NCI-H2196 treated with DMSO at 0.1 percent for 48 hours (cell line): ENCODE results near the gene COX6B2.
"Not testable (repeated sequence)": the region's sequence is repeated elsewhere in the genome, so short reads cannot be mapped to it uniquely, and the experiment has no call there.

Experiments used
- DNase-seq: peaks from one replicate; lab custom pipeline; 2025; ENCODE audit not compliant: unreplicated experiment; lab: John Stamatoyannopoulos, UW

Gene COX6B2, protein sequence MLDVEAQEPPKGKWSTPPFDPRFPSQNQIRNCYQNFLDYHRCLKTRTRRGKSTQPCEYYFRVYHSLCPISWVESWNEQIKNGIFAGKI

DNA sequence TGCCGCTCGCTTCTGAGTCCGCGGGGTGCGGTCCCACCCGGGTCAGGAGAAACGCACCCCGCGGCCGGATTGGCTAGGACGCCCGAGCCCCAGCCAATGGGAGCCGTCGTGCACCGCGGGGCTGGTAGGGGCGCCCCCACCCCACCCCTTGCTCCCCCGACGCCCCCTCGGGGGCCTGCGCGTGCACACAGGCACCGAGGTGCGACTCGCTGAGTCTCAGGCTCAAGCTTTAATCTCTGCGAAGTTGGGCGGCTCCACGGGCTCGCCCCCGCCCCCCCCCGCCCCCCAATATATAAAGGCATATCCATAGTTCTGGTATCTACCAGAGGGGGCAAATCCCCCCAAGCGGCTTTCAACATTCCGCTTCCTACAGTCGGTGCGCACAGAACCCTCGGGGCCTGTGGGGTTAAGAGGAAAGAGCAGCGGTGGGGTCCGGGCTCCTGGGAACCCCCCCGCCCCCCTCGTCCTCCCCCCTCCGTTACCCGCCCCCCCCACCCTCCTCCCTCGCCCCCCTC is at the start of gene COX6B2:
Gene COX6B2 (minus strand): TSS at position 22 of the 515 bp plus-strand sequence. CDS start 198 bp downstream, outside the sequence.
- no peak for DNase-seq

DNA sequence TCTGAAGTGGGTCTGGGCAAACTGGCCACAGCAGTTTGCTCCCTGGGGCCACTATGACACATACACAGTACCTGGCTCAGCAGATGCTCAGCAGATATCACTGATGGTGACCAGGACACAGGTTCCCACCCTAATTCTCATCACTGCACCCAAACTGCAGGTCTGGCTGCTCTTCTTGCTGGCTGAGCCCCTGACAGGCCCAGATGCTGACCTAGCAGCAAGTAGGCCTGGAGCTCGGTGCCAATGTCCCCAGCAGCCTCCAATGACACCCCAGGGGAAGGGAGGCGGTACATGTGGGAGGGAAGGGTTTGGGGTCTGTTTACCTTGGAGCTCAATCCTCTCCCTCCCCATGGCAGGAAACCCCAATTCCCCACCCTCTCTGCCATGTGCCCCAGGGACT is 48.0 kb upstream of the COX6B2 start:
- no peak for DNase-seq

DNA sequence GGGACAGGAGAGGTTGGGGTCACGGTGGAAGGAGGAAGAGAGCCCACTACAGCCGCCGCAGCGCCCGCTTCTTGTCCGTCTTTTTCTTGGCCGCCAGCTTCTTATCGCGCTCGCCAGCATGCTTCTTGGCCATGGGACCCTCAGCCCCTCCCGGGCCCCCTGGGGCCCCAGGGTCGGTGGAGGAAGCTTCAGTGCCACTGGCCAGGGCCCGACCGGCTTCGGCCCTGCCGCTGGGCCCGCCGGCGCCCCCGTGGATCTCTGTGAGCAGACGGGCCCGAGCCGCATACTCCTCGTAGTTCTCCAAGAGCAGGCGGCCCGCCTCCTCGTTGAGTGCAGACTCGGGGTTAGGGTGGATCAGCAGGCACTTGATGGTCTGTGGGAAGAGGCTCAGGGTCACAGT is 46.9 kb upstream of the COX6B2 start:
- not testable (repeated sequence) for DNase-seq

DNA sequence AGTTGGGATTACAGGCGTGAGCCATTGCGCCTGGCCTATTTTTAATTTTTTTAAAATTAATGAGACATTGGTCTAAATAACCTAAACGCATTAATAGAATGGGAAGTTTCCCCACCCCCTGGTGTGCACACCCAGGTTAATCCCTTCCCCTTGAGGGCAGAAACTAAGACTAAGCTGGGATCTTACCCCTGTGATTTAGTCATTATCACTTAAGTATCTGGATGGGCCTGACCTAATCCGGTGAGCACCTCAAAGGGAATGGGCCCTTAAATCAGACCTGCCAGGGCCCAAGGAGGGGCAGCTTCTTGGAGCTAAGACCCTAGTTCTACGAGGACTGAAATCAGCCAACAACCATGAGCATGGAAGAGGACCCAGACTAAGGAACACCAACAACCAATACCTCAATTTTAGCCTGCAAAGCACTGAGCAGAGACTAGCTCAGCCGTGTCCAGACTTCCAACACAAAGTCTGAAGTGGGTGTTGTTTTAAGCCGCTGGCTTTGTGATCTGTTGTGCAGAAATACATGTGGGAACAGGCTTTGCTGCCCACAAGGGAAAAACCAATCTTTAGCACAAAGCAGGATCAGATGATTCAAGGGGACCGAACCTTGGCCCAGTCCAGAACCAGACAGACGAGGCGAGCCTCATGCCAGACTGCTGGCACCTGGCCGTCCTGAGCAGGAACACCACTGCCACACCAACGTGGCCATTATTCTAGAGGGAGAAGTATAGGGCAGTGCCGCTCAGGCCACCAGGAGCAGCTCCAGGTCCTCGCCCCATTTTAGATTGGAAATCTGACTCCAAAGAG is 46.0 kb upstream of the COX6B2 start:
- no peak for DNase-seq

DNA sequence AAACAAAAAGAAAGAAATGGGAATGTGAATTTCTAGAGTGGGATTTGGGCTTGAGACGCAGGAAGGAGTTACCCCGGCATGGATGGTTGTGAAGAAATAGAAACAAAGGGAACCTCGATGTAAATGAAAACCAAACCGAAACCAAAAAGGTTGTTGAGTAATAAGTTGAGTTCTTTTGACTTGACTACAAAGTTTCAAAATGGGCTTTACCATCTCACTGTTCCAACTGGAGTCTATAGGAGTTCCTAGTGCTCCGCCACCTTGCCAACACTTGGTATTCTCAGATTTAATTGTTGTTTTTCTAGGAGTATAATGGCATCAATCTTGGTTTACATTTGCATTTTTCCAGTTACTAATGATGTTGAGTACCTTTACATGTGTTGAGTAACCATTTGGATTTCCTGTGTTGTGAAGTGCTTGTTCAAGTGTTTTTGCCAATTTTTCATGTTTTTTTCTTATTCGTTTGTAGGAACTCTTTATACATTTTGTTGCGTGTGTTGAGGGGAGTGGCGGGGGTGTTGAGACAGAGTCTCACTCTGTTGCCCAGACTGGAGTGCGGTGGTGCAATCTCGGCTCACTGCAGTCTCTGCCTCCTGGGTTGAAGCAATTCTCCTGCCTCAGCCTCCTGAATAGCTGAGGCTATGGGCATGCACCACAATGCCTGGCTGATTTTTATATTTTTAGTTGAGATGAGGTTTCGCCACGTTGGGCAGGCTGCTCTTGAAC is 43.8 kb upstream of the COX6B2 start:
- no peak for DNase-seq

DNA sequence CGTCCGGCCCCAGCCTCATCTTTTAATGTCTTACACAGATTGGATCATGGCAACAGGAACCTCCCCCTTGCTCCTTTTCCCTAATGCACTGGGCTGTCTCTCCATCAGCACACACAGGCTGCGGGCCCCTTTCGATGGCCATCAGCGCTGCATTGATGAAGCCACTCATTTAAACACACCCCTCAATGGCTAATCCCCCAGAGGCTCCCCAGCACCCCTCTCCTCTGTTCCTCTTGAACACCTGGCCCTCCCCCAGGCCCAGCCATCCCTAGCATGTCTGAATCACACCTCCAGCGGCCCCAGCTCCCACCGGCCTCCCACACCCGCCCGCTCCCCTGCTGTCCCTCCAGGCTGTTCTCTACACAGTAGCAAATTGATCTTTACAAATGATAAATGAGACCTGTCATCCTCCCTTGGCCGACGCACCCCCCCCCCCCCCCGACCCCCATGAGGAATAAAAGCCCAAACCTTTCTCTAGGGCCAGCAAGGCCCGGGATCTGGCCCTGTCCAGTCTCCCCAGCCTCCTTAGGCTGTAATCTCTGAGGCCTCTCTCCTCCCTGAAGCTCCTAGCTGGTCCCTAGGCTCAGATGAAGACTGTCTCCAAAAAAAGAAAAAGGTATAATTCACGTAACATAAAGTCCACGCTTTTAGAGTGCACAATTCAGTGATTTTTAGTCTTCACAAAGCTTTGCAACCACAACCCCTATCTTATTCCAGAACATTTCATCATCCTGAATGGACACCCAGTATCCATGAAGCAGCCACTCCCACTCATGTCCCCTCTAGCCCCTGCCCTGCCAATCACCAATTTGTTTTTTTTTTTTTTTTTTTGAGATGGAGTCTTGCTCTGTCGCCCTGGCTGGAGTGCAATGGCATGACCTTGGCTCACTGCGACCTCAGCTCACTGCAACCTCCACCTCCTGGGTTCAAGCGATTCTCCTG is 38.6 kb upstream of the COX6B2 start:
- DNase-seq, result no peak

- no peak for DNase-seq
These were observed 37.4 kb upstream of the COX6B2 start for GRCh38 chr19:55391702-55392615.

DNA sequence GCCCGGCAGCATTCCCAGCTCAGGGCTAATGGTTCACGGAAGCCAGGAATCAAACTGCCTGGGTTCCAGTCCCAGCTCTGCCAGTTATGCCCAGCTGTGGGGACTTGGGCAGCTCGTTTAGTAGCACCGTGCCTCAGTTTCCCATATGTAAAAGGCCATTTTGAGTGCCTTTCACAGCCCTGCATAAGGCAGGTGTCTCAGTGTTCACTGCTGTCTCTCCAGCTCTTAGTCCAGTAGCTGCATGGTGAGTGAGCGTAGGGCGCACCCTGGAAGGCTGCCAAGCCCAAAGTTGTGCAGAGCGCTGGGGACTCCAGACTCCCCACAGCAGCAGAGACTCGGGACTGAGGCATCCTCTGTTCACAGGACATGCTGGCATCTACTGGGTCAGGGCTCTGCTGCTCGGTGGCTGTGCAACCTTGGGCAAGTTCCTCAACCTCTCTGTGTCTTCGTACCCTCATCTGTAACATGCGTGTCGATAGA is 36.7 kb upstream of the COX6B2 start:
- DNase-seq, result no peak

DNA sequence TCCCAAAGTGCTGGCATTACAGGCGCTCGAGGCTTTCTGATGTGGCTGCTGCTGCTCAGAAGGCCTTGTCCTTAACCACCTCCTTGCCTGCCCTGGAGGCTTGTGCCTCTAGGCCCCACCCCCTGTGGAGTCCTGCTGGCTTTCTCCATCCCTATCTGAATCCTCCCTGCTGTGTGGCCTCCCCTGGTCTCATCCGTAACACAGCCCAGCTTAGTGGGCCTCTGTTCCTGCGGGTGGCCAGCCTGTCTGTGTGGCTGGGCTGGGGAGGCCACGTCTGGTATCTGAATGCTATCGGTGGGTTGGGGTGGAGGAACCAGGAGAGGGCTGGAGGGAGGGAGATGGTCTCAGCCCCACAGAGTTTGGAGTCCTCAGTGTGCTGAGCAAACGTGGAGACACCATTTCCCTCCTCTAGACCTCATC is 36.0 kb upstream of the COX6B2 start:
- no peak for DNase-seq

DNA sequence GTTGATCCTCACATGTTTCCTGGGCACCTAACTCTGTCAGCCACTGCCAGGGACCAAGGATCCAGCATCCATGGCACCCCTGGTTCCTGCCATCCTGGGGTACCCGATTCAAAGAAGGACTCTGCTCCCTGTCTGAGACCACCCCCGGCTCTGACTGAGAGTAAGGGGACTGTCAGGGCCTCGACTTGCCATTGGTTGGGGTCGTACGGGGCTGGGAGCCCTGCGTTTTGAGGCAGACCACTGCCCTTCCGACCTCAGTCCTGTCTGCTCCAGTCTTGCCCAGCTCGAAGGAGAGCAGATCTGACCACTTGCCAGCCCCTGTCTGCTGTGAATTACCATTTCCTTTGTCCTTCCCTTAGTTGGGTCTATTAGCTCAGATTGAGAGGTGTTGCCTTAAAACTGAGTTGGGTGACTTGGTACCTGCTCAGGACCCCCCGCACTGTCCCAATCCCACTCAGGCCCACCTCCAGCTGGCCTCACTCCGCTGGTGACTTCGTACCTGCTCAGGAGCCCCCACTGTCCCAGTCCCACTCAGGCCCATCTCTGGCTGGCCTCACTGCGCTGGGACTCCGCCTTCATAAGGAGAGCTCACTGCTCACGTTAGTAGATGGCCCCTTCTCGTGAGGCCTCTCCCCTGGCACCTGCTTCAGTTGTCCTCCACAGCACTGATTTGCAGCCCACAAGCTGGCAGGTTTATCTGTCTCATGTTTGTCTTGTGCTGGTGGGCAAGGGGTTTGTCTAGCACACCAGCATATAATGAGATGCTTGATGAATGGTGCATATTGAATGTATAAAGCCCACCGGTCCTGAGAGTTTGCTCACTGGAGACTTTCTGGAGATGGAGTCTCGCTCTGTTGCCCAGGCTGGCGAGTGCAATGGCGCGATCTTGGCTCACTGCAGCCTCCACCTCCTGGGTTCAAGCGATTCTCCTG is 35.1 kb upstream of the COX6B2 start:
- DNase-seq, result no peak

GRCh38 chr19:55387736-55388497 is 33.4 kb upstream of the COX6B2 start:
- no peak for DNase-seq

- no peak for DNase-seq
These were observed 32.0 kb upstream of the COX6B2 start for GRCh38 chr19:55386493-55386971.

GRCh38 chr19:55385724-55386492 is 31.4 kb upstream of the COX6B2 start, which contains the start of gene RPL28:
TSS of gene RPL28 (plus strand) at chr19:55385932. CDS start at chr19:55386358, 426 bp downstream.
- peak; percentile 95 for DNase-seq

- DNase-seq, result peak; percentile 87
These were observed 30.6 kb upstream of the COX6B2 start for GRCh38 chr19:55384920-55385723.

DNA sequence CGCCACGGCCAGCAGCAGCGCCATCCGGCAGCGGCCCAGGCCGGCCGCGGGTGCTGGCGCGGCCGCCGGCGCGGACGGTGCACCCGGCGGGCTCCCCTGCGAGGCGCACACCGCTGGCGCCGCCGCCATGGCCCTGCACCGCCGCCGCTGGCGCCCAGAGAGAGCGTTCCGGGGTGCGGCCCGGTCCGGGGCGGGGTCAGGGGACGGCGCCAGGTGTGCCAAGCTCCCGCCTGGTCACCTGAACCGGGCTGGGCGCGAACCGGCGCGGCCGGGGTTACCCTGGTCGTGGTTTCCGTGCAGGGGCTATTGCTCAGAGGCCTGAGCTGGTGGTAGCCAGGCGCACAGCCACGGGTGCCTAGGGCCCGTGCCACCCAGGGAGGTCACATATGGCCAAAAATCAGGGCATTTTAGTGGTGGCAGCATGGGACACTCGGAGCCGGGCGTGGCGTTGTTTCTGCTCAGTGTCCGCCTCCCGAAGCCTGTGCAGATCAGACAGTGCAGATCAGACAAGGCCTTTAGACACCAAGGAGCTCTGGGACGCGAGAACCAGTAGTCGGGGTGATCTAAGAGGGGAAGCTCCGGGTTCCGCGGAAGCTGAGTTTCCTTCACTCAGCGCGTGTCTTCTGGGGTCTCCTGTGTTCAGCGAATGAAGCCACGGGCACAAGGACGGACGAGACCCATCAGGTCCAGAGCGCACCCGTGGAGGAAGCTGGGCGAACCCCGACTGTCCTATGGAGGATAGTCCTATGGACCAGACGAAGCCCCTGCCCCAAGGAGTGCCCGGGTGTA is 29.8 kb upstream of the COX6B2 start, which contains the start of gene TMEM238:
Gene TMEM238 (minus strand): TSS at position 162 of the 789 bp plus-strand sequence. CDS start 33 bp downstream, at position 129.
- DNase-seq, result peak; percentile 22
